Keratinocyte (primary cell): Measurements from ENCODE around the gene THRB.

Experiments used
- EZH2 ChIP-seq: IDR thresholded peaks from one replicate; pipeline ENCODE4 v1.6.1; 2012; ENCODE audit warnings: inconsistent platforms, mild to moderate bottlenecking, low read length, moderate library complexity
- TF ChIP-seq, protein P1 (sequence below), 3 experiments: IDR thresholded peaks in 1 of 3; conservative IDR thresholded peaks in 1 of 3; optimal IDR thresholded peaks in 1 of 3; 2 replicates in 2 of 3; 3 replicates in 1 of 3; pipeline versions ENCODE3 to v1.5.1; 2011; ENCODE audit warnings: low read length in 3 of 3, mild to moderate bottlenecking in 3 of 3, moderate library complexity in 2 of 3, control low read depth in 1 of 3, inconsistent platforms in 1 of 3; ENCODE audit not compliant: insufficient read depth in 2 of 3; ENCODE audit errors: extremely low read depth in 1 of 3

- TF ChIP-seq, protein P1, sequence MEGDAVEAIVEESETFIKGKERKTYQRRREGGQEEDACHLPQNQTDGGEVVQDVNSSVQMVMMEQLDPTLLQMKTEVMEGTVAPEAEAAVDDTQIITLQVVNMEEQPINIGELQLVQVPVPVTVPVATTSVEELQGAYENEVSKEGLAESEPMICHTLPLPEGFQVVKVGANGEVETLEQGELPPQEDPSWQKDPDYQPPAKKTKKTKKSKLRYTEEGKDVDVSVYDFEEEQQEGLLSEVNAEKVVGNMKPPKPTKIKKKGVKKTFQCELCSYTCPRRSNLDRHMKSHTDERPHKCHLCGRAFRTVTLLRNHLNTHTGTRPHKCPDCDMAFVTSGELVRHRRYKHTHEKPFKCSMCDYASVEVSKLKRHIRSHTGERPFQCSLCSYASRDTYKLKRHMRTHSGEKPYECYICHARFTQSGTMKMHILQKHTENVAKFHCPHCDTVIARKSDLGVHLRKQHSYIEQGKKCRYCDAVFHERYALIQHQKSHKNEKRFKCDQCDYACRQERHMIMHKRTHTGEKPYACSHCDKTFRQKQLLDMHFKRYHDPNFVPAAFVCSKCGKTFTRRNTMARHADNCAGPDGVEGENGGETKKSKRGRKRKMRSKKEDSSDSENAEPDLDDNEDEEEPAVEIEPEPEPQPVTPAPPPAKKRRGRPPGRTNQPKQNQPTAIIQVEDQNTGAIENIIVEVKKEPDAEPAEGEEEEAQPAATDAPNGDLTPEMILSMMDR (optimal IDR thresholded peaks at IDR 0.05 in 1 of 3, IDR thresholded peaks at IDR 0.05 in 1 of 3, conservative IDR thresholded peaks at IDR 0.05 in 1 of 3; ENCODE audit: extremely low read depth in 1 of 3, insufficient read depth in 2 of 3, low read length in 3 of 3): no peak
- TF ChIP-seq EZH2: no peak
Measured at GRCh38 chr3:24290596-24290995, 204.1 kb downstream of the THRB start.
